Coronary artery (tissue), 2 donors: ENCODE results near the gene IGSF9.

Experiments used
- DNase-seq: peaks from one replicate; pipeline ENCODE4 v3.0.0-alpha.2; 2017; ENCODE audit warnings: low spot score
- H3K27ac ChIP-seq, 2 donors: fragments of 200-600 bp; sonication (generic); one replicate each; pipeline ENCODE4 v1.5.1; 2016 to 2019
- H3K4me3 ChIP-seq: fragments of 200-600 bp; sonication (generic); 2 replicates; pipeline ENCODE4 v1.5.1; 2016; ENCODE audit warnings: mild to moderate bottlenecking, moderate library complexity
- CTCF ChIP-seq: fragments of 200-600 bp; sonication (generic); IDR thresholded peaks from one replicate; pipeline ENCODE4 v1.5.1; 2019; ENCODE audit warnings: antibody characterized with exemption

IGSF9 gene

GRCh38 chr1:159879136-159879535, 66.3 kb downstream of the IGSF9 start:
- TF ChIP-seq CTCF: no peak
- no peak overlapping the region for H3K27ac ChIP-seq
- DNase-seq: no peak
- no peak overlapping the region for H3K4me3 ChIP-seq

- Histone ChIP-seq H3K4me3 (no peak overlapping the region), H3K27ac (no peak overlapping the region)
- no peak for DNase-seq
- no peak for TF ChIP-seq CTCF
Observed at GRCh38 chr1:159877695-159878444, 67.5 kb downstream of the IGSF9 start.
